ENCODE data around the gene DDX41.

DDX41 gene

DNA sequence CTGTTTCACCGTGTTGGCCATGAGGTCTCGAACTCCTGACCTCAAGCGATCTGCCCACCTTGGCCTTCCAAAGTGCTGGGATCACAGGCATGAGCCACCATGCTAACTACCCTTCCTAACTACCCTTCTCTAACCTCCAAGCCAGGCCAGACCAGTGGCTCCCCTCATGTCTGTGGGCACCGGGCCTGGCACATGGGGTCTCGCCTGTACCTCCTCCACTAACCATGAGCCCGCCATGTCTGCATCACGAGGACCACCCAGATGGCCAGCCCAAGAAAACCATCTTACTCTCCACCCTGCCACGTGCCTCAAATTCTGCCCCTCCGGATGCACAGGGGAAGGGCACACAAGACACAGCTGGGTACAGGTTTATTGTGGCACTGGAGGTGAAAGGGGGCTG, 33.7 kb downstream of the DDX41 start:
- DNase-seq, result no peak

- DNase-seq, result no peak
Measured at GRCh38 chr5:177482359-177482795, 34.4 kb downstream of the DDX41 start.

GRCh38 chr5:177479774-177480173, 37.0 kb downstream of the DDX41 start:
- no peak for DNase-seq

DNA sequence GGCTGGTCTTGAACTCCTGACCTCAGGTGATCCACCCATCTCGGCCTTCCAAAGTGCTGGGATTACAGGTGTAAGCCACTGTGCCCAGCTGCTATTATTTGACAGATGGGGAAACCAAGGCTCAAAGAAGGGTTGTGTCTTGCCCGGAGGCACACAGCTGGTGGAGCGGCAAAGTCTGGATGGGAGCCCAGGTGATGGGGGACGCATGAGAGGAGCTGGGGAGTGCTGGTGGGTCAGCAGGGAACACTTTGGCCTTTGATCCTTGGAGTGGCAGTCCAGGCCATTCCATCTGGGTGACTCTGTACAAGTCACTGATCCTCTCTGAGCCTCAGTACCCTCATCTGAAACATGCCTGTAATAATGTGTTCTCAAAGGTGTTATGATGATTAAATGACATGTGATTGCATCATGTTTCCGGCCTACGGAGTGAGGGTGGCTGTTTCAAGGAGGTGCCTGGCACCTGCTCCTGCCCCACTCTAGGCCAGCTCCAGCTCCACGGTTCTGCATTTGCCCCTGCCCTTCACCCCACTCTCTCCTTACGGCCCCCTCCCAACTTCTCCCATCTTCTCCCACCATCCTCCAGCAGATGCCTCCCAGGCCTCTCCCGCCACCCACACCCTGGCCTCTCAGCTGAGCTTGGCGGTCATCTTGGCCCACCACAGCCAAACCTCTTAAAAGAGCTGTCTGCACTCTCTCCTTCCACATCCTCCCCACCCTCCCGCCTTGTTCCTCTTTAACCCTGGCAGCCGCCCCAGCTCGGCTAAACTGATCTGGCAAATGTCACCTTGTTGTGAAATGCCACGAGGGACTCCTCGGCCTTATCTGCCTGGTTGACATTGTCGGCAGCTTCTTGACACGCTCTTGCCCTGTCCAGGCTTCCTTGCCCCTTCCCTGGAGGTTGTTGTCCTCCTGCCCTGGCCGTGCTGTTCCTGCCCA, 37.8 kb downstream of the DDX41 start:
- DNase-seq, result peak; percentile 76

DNA sequence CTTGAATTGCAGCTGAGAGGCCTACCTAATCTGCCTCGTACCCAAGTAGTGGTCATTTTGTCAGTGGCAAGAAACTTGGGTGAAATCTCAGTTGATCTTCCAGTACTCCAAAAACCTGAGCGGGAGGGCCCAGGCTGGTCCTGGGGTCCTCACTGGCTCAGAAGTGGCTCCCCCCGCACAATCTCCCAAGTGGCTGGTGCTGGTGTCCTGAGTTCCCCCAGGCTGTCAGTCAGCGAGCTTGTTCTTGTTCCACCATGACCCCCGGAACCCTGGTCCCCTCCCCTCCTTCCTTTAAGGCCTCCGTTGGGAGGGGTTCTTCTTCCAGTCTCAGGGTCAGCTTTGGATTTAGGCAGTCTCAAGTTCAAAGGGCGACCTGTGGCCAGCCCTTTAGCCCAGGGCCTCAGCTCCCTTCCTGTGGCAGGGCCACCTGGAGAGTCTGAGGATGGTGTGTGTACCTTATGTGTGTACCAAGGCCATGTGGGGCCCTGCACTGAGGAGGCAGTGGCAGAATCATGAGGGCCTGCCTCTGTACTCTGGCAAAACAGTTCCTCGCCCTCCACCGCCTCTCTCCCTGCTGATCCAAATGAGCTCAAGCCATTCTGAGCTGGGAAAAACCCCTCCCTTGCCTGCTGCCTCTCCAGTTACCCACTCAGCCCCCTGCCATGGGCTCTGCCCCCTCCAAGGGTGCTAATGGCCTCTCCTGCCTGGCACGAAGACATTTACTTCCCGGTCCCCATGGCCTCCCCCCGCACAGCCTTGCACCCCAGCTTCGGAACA, 38.9 kb downstream of the DDX41 start:
- DNase-seq, result no peak

DNA sequence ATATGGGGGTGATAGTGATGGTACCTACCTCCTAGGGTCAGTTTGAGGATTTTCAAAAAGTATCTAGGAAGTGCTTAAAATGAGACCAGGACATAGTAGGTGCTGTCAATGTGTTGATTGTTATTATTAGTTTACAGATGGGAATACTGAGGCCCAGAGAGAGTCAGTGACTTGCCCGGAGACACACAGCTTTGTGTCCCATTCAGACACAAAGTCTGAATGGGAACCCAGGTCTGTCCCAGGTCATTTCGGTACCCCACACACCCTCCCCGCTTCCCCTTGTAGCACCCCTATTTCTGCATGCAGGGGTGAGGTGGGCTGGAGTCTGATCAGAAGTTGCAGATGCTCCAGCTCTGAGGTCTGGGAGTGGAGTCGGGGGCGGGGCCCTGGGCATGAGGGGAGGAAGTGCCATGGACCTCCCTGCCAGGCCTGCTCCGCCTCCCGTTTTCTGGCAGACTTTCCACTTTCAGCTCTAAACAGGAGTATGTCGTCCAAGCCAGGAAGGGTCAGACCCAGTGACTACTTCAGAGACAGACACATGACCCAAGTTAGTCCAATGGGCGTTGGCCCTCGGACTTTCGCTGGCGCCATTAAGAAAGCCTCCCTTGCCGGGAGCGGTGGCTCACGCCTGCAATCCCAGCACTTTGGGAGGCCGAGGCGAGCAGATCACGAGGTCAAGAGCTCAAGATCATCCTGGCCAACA, 40.1 kb downstream of the DDX41 start:
- DNase-seq, result no peak

DNA sequence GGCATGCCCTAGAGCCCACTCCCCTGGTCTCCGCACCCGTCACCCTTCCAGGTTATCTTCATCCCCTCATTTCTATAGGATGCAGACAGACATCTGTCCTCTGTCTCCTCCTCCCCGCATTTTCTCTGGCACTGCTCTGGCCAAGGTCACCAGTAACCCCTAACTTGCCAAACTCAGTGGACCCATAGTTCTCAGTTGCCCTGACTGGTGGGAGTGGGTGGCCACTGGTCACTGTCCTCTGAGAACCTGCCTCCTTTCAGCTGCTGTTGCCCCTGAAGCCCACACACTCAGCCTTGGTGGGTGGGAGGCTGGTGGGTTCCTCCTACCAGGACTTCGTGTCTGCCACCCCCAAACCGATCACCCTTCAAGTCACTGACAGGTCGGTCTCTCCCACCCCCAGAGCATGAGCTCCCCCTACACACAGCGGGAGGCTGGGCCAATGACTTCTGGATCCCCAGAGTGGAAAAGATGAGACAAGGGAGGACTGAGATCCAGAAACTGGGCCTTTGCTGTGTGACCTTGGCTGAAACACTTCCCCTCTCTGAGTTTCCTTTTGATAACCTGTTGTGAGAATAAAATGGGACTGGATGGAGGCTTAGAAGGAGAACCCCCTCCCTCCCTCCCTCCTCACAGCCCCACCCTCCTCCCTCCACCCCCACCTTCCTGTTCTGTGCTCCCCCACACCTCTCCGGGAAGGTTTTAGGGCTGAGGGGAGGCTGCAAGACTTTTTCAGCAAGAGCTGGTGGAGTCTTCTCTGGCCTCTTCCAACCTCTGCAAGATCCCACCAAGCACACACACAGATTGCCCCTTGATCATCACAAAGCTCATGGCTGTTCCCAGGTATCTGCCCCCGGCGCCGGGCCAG, 41.0 kb downstream of the DDX41 start:
- no peak for DNase-seq

DNA sequence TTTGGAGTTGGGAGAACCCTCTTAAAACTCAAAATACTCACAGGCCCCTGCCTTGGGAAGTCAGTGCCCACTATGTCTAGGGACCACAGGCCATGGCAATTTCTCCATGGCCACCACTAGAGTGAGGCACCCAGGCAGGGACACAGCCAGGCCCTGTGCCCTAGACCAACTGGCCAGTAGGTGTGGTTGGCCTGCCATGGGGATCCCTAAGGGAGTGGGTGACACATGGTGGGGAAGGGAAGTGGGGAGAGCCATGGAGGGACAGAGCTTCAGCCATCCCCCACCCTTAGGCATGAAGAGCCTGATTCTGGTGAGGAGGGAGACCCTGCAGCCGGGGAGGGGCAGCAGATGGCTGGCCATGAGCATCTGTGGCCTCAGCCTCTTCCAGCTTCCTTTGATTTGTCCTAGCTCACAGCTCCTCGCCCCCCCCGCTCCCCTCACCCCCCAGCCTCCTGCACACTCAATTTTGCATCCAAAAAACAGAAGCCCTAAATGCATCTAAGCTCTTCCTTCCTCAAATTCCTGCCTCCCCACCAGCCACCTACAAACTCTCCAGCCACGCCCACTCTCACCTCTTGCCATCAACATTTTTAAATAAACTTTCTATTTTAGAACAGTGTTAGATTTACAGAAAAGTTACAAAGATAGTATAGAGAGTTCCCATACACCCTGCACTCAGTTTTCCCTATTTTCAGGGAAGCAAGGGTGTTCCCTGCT, 41.8 kb downstream of the DDX41 start:
- no peak for DNase-seq

GRCh38 chr5:177474002-177474476, 42.7 kb downstream of the DDX41 start:
- DNase-seq, result no peak

DNA sequence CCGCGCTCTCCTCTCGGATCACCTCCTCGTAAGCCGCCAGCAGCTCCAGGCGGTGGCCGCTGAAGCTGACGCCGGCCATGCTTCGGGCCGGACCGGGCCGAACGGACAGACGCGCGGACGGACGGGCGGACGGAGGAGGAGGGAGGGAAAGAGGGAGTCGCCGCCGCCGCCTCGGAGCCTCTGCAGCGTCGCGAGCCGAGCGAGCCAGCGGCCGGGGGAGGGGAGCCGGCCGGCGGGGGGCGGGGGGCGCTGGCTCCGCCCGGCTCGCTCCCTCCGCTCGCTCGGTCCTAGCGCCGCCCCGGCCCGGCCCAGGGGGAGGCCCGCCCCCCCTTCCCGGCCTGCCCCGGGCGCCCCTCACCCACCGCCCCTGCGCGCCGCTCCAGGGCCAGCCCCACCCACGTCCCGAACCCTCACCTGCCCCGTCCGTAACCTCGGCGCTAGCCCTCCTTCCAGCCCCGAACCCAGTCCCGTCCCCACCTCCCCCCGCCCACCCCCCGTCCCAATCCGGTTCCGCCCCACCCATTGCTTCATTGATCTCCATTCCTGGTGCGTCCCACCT, 43.2 kb downstream of the DDX41 start, which contains the start of gene DBN1:
DBN1 (minus strand) TSS at position 192 of the 559 bp plus-strand sequence; CDS start at position 79, 113 bp downstream.
- no peak for DNase-seq

DNA sequence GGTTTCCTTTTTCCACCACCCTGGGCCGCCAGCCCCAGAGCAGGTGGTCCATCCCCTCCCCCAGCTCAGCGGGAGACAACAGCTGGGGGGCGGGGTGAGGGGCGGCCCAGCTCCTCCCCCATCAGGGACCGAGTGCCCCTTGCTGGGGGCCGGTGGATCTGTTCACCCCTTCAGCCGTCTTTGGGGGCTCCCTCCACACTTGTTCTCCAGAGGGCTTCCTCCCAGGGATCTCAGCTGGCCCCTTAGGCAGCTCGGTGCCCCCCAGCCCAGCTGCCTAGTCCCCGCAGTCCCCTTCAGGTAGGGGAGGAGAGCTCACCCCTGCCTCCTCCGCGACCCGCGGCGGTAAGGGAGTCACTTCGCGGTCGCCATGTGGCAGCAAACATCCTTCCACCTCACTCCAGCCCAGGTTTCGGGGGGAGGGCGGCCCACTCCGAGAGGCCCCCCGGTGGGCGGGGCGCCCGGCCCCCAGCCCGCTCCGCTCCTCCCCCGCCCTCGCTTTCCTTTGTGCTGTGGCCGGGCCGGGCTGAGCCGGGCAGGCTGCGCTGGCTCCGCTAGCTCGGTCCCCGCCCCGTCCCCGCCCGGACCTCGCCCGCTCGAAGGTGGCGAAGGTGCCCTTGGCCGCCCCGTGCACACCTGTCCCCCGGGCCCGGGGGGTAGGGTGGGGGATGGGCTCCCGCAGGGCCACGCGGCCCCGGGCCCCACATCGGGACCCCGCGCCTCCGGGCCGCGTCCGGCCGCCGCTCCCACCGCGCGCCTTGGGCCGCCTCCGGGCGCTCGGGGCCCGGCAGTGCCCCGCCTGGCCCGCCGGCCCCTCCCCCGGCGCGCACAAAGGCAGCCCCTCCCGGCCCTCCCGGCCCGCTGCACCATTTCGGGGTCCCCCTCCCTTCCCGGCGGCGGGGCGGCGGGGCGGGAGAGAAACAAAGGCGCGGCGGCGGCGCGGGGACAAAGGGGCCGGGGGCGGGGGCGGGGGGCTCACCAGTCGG, 44.0 kb downstream of the DDX41 start:
- peak; percentile 89 for DNase-seq

GRCh38 chr5:177471610-177472356, 45.0 kb downstream of the DDX41 start:
- peak; percentile 79 for DNase-seq

- no peak for DNase-seq
Measured at GRCh38 chr5:177470759-177471536, 45.8 kb downstream of the DDX41 start.

DNA sequence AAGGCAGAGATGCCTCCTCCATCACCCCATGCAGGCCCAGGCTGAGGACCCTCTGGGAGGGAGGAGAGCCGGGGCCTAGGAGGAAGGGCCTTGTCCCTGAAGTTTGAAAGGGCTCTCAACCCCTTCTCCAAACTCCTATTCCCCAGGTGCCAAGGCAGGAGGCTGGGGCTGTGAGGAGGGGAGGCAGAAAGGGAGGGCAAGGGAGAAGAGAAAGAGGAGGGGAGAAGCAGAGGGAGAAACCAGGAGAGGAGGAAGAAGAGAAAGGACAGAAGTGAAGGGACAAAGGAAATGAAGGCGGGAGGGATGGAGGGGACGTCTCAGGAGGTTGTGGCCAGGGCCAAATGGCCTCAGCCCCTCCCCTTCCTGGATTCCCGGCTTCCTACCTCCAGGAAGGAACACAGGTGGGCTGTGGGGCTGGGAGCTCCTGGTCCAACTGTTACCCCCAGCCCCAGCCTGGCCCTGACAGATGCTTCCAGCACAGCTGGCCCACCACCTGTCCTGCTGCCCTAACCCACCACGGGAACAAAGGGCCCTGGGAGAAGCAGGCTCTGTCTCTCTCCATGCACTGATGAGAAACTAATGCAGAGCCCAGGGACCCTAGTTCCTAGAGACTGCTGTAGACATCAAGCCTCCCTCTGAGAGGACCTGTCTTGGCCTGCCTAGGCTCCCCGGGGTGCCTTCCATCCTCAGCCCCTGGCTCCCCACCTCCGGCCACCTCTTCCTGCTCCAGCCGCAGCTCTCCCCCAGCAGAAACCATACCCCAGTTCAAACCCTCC, 46.8 kb downstream of the DDX41 start:
- no peak for DNase-seq

- DNase-seq, result no peak
Measured at GRCh38 chr5:177468685-177469628, 47.8 kb downstream of the DDX41 start.

DNA sequence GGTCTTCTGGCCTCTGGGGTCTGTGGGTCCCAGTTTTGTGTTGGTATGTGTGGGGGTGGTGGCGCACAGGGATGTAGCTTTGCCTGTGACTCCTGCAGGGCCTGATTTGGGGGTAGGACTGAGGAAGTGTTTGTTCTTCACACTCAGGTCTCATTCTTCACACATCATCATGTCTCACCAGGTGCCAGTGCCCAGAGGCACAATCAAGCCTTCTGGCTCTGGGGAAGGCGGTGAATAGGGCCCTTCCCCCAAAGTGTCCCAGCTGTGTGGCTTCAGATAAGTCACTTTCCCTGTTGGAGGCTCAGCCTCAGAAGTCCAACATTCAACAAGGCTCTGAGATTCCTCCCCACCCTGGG, 48.5 kb downstream of the DDX41 start:
- no peak for DNase-seq
